ENCODE measurements around the gene WWOX. TPM values are rescaled to one million over a fixed set of nuclear protein-coding genes. Genes with fewer than 3 reads are reported as not detected.

WWOX gene
- total and polyA plus RNA-seq, 2 of the 4 experiments (the other 2 are of a cell fraction): 2.7 to 5.4 TPM

- dilution Hi-C loops (cut with HindIII; ENCODE audit: low sequenced_read_pairs, unreplicated experiment) (no loop called here), in situ Hi-C loops (cut with MboI; ENCODE audit: low sequenced_read_pairs) (no loop called here), intact Hi-C loops (cut with micrococcal nuclease) (no loop called here)
- Histone ChIP-seq H4K91ac (ENCODE audit: insufficient read depth, low read depth, low read length) (no peak overlapping the region), H3K27ac (ENCODE audit: insufficient read depth, low read length) (no peak overlapping the region), H3K4me3 (ENCODE audit: insufficient read depth, low read depth, low read length) (no peak overlapping the region), H3K9me1 (ENCODE audit: insufficient read depth, low read length) (no peaks in the 10 kb centered on the region), H3K18ac (ENCODE audit: low read depth, low read length) (no peak overlapping the region), H2AK5ac (ENCODE audit: low read depth, low read length) (no peak overlapping the region), H3K23ac (ENCODE audit: low read depth, low read length) (no peak overlapping the region), H3K56ac (ENCODE audit: extremely low read depth, insufficient read depth, low read length) (no peak overlapping the region), H3K36me3 (ENCODE audit: control insufficient read depth, insufficient read depth, low read length) (no peaks in the 10 kb centered on the region), H2BK5ac (ENCODE audit: low read depth, low read length, poor library complexity, severe bottlenecking) (no peak overlapping the region), H3K79me1 (ENCODE audit: low read depth in 1 of 2, low read length in 2 of 2) (no peaks in the 10 kb centered on the region), H2AK9ac (replicated peaks; ENCODE audit: low read depth, low read length, poor library complexity) (no peak overlapping the region), H4K5ac (ENCODE audit: low read depth, low read length) (no peak overlapping the region), H3K14ac (replicated peaks; ENCODE audit: low read depth, low read length) (no peak overlapping the region), H3K9me3 (ENCODE audit: control insufficient read depth, insufficient read depth, low read length) (peaks cover 21% of the 10 kb centered on the region), H3K9ac (ENCODE audit: low read depth, low read length) (no peak overlapping the region), H4K20me1 (ENCODE audit: insufficient read depth, low read length) (no peaks in the 10 kb centered on the region), H2AFZ (replicated peaks; ENCODE audit: low read length, poor library complexity) (no peak overlapping the region), H3K4me1 (ENCODE audit: control insufficient read depth, insufficient read depth, low read length) (no peaks in the 10 kb centered on the region), H3K27me3 (ENCODE audit: control insufficient read depth, insufficient read depth, low read length) (no peaks in the 10 kb centered on the region), H2BK120ac (ENCODE audit: low read depth, low read length) (no peak overlapping the region), H2BK20ac (ENCODE audit: low read depth, low read length) (no peak overlapping the region), H4K8ac (ENCODE audit: low read depth in 2 of 2, low read length in 2 of 2) (no peak overlapping the region), H2BK15ac (ENCODE audit: low read depth, low read length) (no peak overlapping the region), H3K4ac (ENCODE audit: low read depth, low read length) (no peak overlapping the region), H3K4me2 (ENCODE audit: low read depth, low read length) (no peak overlapping the region)
- ChIA-PET CTCF (no interaction called here), POLR2A (ENCODE audit: unreplicated experiment) (no interaction called here)
- no CpG with 5 or more reads among the region's 1 CpG for WGBS, 2 experiments (ENCODE audit: extremely low coverage in 2 of 2, insufficient read length in 1 of 2)
- TF ChIP-seq BHLHE40 (IDR thresholded peaks at IDR 0.05; ENCODE audit: low read depth, low read length): no peak
- TF ChIP-seq MAZ (IDR thresholded peaks at IDR 0.05; ENCODE audit: borderline replicate concordance, low read depth, low read length): no peak
- no peak for TF ChIP-seq RFX5 (IDR thresholded peaks at IDR 0.05; ENCODE audit: low read depth, low read length)
- TF ChIP-seq, protein P1, sequence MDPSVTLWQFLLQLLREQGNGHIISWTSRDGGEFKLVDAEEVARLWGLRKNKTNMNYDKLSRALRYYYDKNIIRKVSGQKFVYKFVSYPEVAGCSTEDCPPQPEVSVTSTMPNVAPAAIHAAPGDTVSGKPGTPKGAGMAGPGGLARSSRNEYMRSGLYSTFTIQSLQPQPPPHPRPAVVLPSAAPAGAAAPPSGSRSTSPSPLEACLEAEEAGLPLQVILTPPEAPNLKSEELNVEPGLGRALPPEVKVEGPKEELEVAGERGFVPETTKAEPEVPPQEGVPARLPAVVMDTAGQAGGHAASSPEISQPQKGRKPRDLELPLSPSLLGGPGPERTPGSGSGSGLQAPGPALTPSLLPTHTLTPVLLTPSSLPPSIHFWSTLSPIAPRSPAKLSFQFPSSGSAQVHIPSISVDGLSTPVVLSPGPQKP (IDR thresholded peaks at IDR 0.05; ENCODE audit: borderline replicate concordance, low read depth, low read length): no peak
- no peak for TF ChIP-seq MAFK (IDR thresholded peaks at IDR 0.05; ENCODE audit: low read depth, low read length)
- no peak for DNase-seq
- ATAC-seq (ENCODE audit: low read depth): no peak
- no TSS peak for BruUV-seq (replicated peaks)
These were observed 281.6 kb downstream of the WWOX start for GRCh38 chr16:78381060-78381459.
